Measurements from ENCODE around the gene FAM181A. TPM values are rescaled to one million over a fixed set of nuclear protein-coding genes. Genes with fewer than 3 reads are reported as not detected.

The FAM181A gene
- total RNA-seq, 1 donor from 2014 or later: not detected

- Histone ChIP-seq H3K4me3 (ENCODE audit: insufficient read depth, low read depth, low read length) (no peak overlapping the region), H2AFZ (ENCODE audit: low read depth, low read length) (no peak overlapping the region), H3K9me3 (ENCODE audit: insufficient read depth, low read depth, low read length) (no peaks in the 10 kb centered on the region), H3K27me3 (ENCODE audit: insufficient read depth, low read length) (peaks cover 16% of the 10 kb centered on the region), H3K36me3 (ENCODE audit: insufficient read depth, low read length) (no peaks in the 10 kb centered on the region), H4K20me1 (ENCODE audit: insufficient read depth, low read length) (no peaks in the 10 kb centered on the region), H3K4me2 (ENCODE audit: low read length) (no peak overlapping the region), H3K4me1 (ENCODE audit: insufficient read depth, low read length) (no peaks in the 10 kb centered on the region), H3K9ac (ENCODE audit: low read length) (no peak overlapping the region), H3K79me2 (ENCODE audit: insufficient read depth, low read length) (no peaks in the 10 kb centered on the region), H3K27ac (ENCODE audit: low read depth, low read length) (no peak overlapping the region)
- TF ChIP-seq EZH2 (IDR thresholded peaks at IDR 0.05; ENCODE audit: insufficient read depth, low read length) (no peak), CTCF (IDR thresholded peaks at IDR 0.05; ENCODE audit: insufficient read depth, low read depth, low read length) (no peak)
- peaks cover 10% of the 10 kb centered on the region for H3K4me1 Mint-ChIP-seq (ENCODE audit: low read depth, unreplicated experiment)
- DNase-seq (ENCODE audit: low read depth) (no peak), FAIRE-seq (no peak)
- H3K36me3 Mint-ChIP-seq (ENCODE audit: low read depth, unreplicated experiment): no peaks in the 10 kb centered on the region
- H3K27ac Mint-ChIP-seq (ENCODE audit: unreplicated experiment): no peak overlapping the region
- H3K9me3 Mint-ChIP-seq (ENCODE audit: unreplicated experiment): no peaks in the 10 kb centered on the region
- H3K4me3 Mint-ChIP-seq (ENCODE audit: unreplicated experiment): no peak overlapping the region
- H3K27me3 Mint-ChIP-seq (ENCODE audit: low read depth, unreplicated experiment): peaks cover 73% of the 10 kb centered on the region
Observed at GRCh38 chr14:93973607-93974006, 46.5 kb downstream of the FAM181A start.

GRCh38 chr14:93974299-93974698 is 47.2 kb downstream of the FAM181A start:
- no peak overlapping the region for H2AFZ ChIP-seq (ENCODE audit: low read depth, low read length)
- H3K36me3 ChIP-seq (ENCODE audit: insufficient read depth, low read length): no peaks in the 10 kb centered on the region
- peaks cover 16% of the 10 kb centered on the region for H3K27me3 ChIP-seq (ENCODE audit: insufficient read depth, low read length)
- DNase-seq (ENCODE audit: low read depth): no peak
- H4K20me1 ChIP-seq (ENCODE audit: insufficient read depth, low read length): no peaks in the 10 kb centered on the region
- no peak overlapping the region for H3K9ac ChIP-seq (ENCODE audit: low read length)
- TF ChIP-seq EZH2 (IDR thresholded peaks at IDR 0.05; ENCODE audit: insufficient read depth, low read length) (no peak), CTCF (IDR thresholded peaks at IDR 0.05; ENCODE audit: insufficient read depth, low read depth, low read length) (no peak)
- no peak overlapping the region for H3K27ac ChIP-seq (ENCODE audit: low read depth, low read length)
- FAIRE-seq: no peak
- Mint-ChIP-seq H3K27me3 (ENCODE audit: low read depth, unreplicated experiment) (peaks cover 67% of the 10 kb centered on the region), H3K9me3 (ENCODE audit: unreplicated experiment) (no peaks in the 10 kb centered on the region), H3K4me3 (ENCODE audit: unreplicated experiment) (no peak overlapping the region), H3K4me1 (ENCODE audit: low read depth, unreplicated experiment) (peaks cover 10% of the 10 kb centered on the region), H3K27ac (ENCODE audit: unreplicated experiment) (no peak overlapping the region), H3K36me3 (ENCODE audit: low read depth, unreplicated experiment) (no peaks in the 10 kb centered on the region)
- no peaks in the 10 kb centered on the region for H3K79me2 ChIP-seq (ENCODE audit: insufficient read depth, low read length)
- no peaks in the 10 kb centered on the region for H3K4me1 ChIP-seq (ENCODE audit: insufficient read depth, low read length)
- H3K4me2 ChIP-seq (ENCODE audit: low read length): no peak overlapping the region
- H3K4me3 ChIP-seq (ENCODE audit: insufficient read depth, low read depth, low read length): no peak overlapping the region
- H3K9me3 ChIP-seq (ENCODE audit: insufficient read depth, low read depth, low read length): no peaks in the 10 kb centered on the region

- Histone ChIP-seq H3K9me3 (ENCODE audit: insufficient read depth, low read depth, low read length) (no peaks in the 10 kb centered on the region), H4K20me1 (ENCODE audit: insufficient read depth, low read length) (no peaks in the 10 kb centered on the region), H3K9ac (ENCODE audit: low read length) (no peak overlapping the region), H2AFZ (ENCODE audit: low read depth, low read length) (no peak overlapping the region), H3K36me3 (ENCODE audit: insufficient read depth, low read length) (no peaks in the 10 kb centered on the region), H3K4me3 (ENCODE audit: insufficient read depth, low read depth, low read length) (no peak overlapping the region), H3K27me3 (ENCODE audit: insufficient read depth, low read length) (peaks cover 16% of the 10 kb centered on the region), H3K4me1 (ENCODE audit: insufficient read depth, low read length) (no peaks in the 10 kb centered on the region), H3K4me2 (ENCODE audit: low read length) (no peak overlapping the region), H3K79me2 (ENCODE audit: insufficient read depth, low read length) (no peaks in the 10 kb centered on the region), H3K27ac (ENCODE audit: low read depth, low read length) (no peak overlapping the region)
- no peak for FAIRE-seq
- TF ChIP-seq EZH2 (IDR thresholded peaks at IDR 0.05; ENCODE audit: insufficient read depth, low read length): no peak
- Mint-ChIP-seq H3K27me3 (ENCODE audit: low read depth, unreplicated experiment) (peaks cover 66% of the 10 kb centered on the region), H3K4me3 (ENCODE audit: unreplicated experiment) (no peak overlapping the region), H3K4me1 (ENCODE audit: low read depth, unreplicated experiment) (peaks cover 10% of the 10 kb centered on the region), H3K9me3 (ENCODE audit: unreplicated experiment) (no peaks in the 10 kb centered on the region), H3K36me3 (ENCODE audit: low read depth, unreplicated experiment) (no peaks in the 10 kb centered on the region), H3K27ac (ENCODE audit: unreplicated experiment) (no peak overlapping the region)
- no peak for DNase-seq (ENCODE audit: low read depth)
Observed at GRCh38 chr14:93974833-93975232, 47.7 kb downstream of the FAM181A start.

All from astrocyte (in vitro differentiated cells and primary cell).